HCT116 (cell line): ENCODE results near the gene STRAP. TPM values are rescaled to one million over a fixed set of nuclear protein-coding genes. Genes with fewer than 3 reads are reported as not detected.

Source experiments
- ATAC-seq: fragments of 200-7000 bp; cut with Tn5 transposase; 2 replicates; pipeline ENCODE4 v1.9.1; 2020; ENCODE audit warnings: mild to moderate bottlenecking, moderate library complexity
- BruUV-seq: library from RNA; stranded (reverse); fragments of 400-500 nt; replicated peaks from 2 replicates; lab custom pipeline; 2021; lab: Mats Ljungman, UMichigan
- CTCF ChIA-PET: fragments of 300-600 bp; sonication (Branson Sonifier 250); formaldehyde crosslinking; loops from one replicate; lab custom pipeline; 2021; ENCODE audit warnings: antibody characterized with exemption; lab: Charles Lee
- POLR2A ChIA-PET: fragments of 300-600, 350-600 bp; sonication (Branson Sonifier 250); formaldehyde crosslinking; loops from one replicate; lab custom pipeline; 2021; ENCODE audit warnings: antibody characterized with exemption; lab: Charles Lee
- RAD21 ChIA-PET, 2 experiments: fragments of 300-600 bp; sonication (Branson Sonifier 250); formaldehyde crosslinking; loops; one replicate each; lab custom pipeline; 2023; ENCODE audit warnings: low total read pairs in 2 of 2; ENCODE audit not compliant: uncharacterized antibody in 2 of 2, unreplicated experiment in 2 of 2, low non-redundant PET in 1 of 2; lab: Charles Lee
- DNase-seq: peaks from one replicate; pipeline ENCODE4 v3.0.0-alpha.2; 2010; ENCODE audit warnings: low read depth, low spot score
- H2AFZ ChIP-seq: fragments of 200-600 bp; shearing (Covaris generic), sonication (generic); 2 replicates; pipeline ENCODE4 v1.6.1; 2017; ENCODE audit warnings: low read depth, mixed run types, mixed read lengths, antibody characterized with exemption, low read length; ENCODE audit not compliant: poor library complexity, severe bottlenecking
- H3K27ac ChIP-seq: 2 replicates; pipeline ENCODE4 v1.5.1; 2012; ENCODE audit warnings: low read depth, low read length
- H3K27me3 ChIP-seq: fragments of 200-600 bp; sonication (generic); 2 replicates; pipeline ENCODE4 v1.6.1; 2016; ENCODE audit warnings: mixed run types, low read length, mixed read lengths; ENCODE audit not compliant: insufficient read depth
- H3K36me3 ChIP-seq, 2 experiments: fragments of 200-500 bp in 1 of 2; fragments of 200-600 bp in 1 of 2; sonication (Bioruptor generic) in 1 of 2; sonication (generic) in 1 of 2; 2 replicates each; pipeline versions ENCODE4 v1.5.1 to v1.6.1; 2014 to 2016; ENCODE audit warnings: low read length in 2 of 2, inconsistent platforms in 1 of 2, mixed read lengths in 1 of 2, mixed run types in 1 of 2; ENCODE audit not compliant: insufficient read depth in 2 of 2, control insufficient read depth in 1 of 2
- H3K4me1 ChIP-seq, 2 experiments: fragments of 200-600 bp in 1 of 2; sonication (generic) in 1 of 2; 2 replicates each; pipeline versions ENCODE4 v1.5.1 to v1.6.1; 2012 to 2017; ENCODE audit warnings: low read length in 2 of 2, inconsistent platforms in 1 of 2, mild to moderate bottlenecking in 1 of 2, mixed read lengths in 1 of 2, mixed run types in 1 of 2, moderate library complexity in 1 of 2; ENCODE audit not compliant: insufficient read depth in 2 of 2, control insufficient read depth in 1 of 2
- H3K4me2 ChIP-seq: fragments of 200-600 bp; sonication (generic); 2 replicates; pipeline ENCODE4 v1.6.1; 2017; ENCODE audit warnings: mixed run types, low read length, mixed read lengths
- H3K4me3 ChIP-seq, 2 experiments: fragments of 200-600 bp in 1 of 2; sonication (generic) in 1 of 2; replicated peaks in 1 of 2; 2 replicates each; pipeline ENCODE4 v1.5.1; 2011 to 2016; ENCODE audit warnings: low read length in 2 of 2, control low read depth in 1 of 2, low read depth in 1 of 2, mild to moderate bottlenecking in 1 of 2, mixed read lengths in 1 of 2, mixed run types in 1 of 2
- H3K79me2 ChIP-seq: fragments of 200-600 bp; sonication (generic); 2 replicates; pipeline ENCODE4 v1.6.1; 2017; ENCODE audit warnings: mild to moderate bottlenecking, mixed run types, low read length, moderate library complexity, mixed read lengths; ENCODE audit not compliant: insufficient read depth
- H3K9ac ChIP-seq: fragments of 200-600 bp; sonication (generic); 2 replicates; pipeline ENCODE4 v1.6.1; 2016; ENCODE audit warnings: low read length, mixed read lengths
- H3K9me2 ChIP-seq: fragments of 200-600 bp; sonication (generic), shearing (Covaris generic); 2 replicates; pipeline ENCODE4 v1.6.1; 2017; ENCODE audit warnings: mixed run types, mild to moderate bottlenecking, moderate library complexity; ENCODE audit not compliant: insufficient read depth
- H3K9me3 ChIP-seq, 2 experiments: fragments of 200-500 bp in 1 of 2; fragments of 200-600 bp in 1 of 2; sonication (Bioruptor generic) in 1 of 2; sonication (generic) in 1 of 2; 2 replicates each; pipeline ENCODE4 v1.6.1; 2014 to 2017; ENCODE audit warnings: low read length in 2 of 2, mixed read lengths in 2 of 2, inconsistent platforms in 1 of 2, low read depth in 1 of 2, mild to moderate bottlenecking in 1 of 2, mixed run types in 1 of 2, moderate library complexity in 1 of 2; ENCODE audit not compliant: control insufficient read depth in 1 of 2, insufficient read depth in 1 of 2
- H4K20me1 ChIP-seq: fragments of 200-600 bp; sonication (generic), shearing (Covaris generic); 2 replicates; pipeline ENCODE4 v1.6.1; 2017; ENCODE audit warnings: mixed run types, mild to moderate bottlenecking, moderate library complexity; ENCODE audit not compliant: insufficient read depth
- CBX3 ChIP-seq: IDR thresholded peaks from 2 replicates; pipeline ENCODE4 v1.6.1; 2012; ENCODE audit warnings: low read depth
- CEBPB ChIP-seq: IDR thresholded peaks from 2 replicates; pipeline ENCODE4 v1.6.1; 2012; ENCODE audit warnings: low read depth
- EGR1 ChIP-seq: IDR thresholded peaks from 2 replicates; pipeline ENCODE4 v1.6.1; 2012; ENCODE audit warnings: low read depth
- ELF1 ChIP-seq: IDR thresholded peaks from 2 replicates; pipeline ENCODE4 v1.6.1; 2012; ENCODE audit warnings: low read depth, borderline replicate concordance
- EZH2 ChIP-seq: fragments of 200-600 bp; sonication (generic); IDR thresholded peaks from 2 replicates; pipeline ENCODE4 v1.6.1; 2017; ENCODE audit warnings: antibody characterized with exemption, mixed run types
- POLR2A ChIP-seq: IDR thresholded peaks from 2 replicates; pipeline ENCODE4 v1.7.0; 2011; ENCODE audit warnings: borderline replicate concordance; ENCODE audit not compliant: insufficient read depth, insufficient read length; ENCODE audit errors: extremely low read depth
- POLR2AphosphoS5 ChIP-seq: IDR thresholded peaks from 2 replicates; pipeline ENCODE4 v1.6.1; 2011; ENCODE audit warnings: mild to moderate bottlenecking, low read depth, low read length, moderate library complexity
- RAD21 ChIP-seq: IDR thresholded peaks from 2 replicates; pipeline ENCODE4 v1.6.1; 2012; ENCODE audit warnings: low read depth, mild to moderate bottlenecking
- REST ChIP-seq: IDR thresholded peaks from 2 replicates; pipeline ENCODE4 v1.6.1; 2012; ENCODE audit warnings: low read depth
- SIN3A ChIP-seq: IDR thresholded peaks from 2 replicates; pipeline ENCODE4 v1.6.1; 2012; ENCODE audit warnings: low read depth
- SP1 ChIP-seq: IDR thresholded peaks from 2 replicates; pipeline ENCODE4 v1.6.1; 2012; ENCODE audit warnings: low read depth
- SRF ChIP-seq: IDR thresholded peaks from 2 replicates; pipeline ENCODE4 v1.6.1; 2012; ENCODE audit warnings: low read depth
- YY1 ChIP-seq: IDR thresholded peaks from 2 replicates; pipeline ENCODE4 v1.6.1; 2011; ENCODE audit warnings: low read length, low read depth, moderate library complexity, mild to moderate bottlenecking; ENCODE audit not compliant: insufficient replicate concordance; ENCODE audit errors: extremely low read depth
- ZBTB33 ChIP-seq: IDR thresholded peaks from 2 replicates; pipeline ENCODE4 v1.6.1; 2011; ENCODE audit warnings: mild to moderate bottlenecking, low read length, moderate library complexity; ENCODE audit not compliant: insufficient replicate concordance; ENCODE audit errors: extremely low read depth
- ZFX ChIP-seq: fragments of 450-650 bp; IDR thresholded peaks from 2 replicates; pipeline ENCODE4 v1.6.1; 2017
- ZNF274 ChIP-seq: fragments of 200-500 bp; sonication (Bioruptor generic); IDR thresholded peaks from 2 replicates; pipeline ENCODE4 v1.6.1; 2014; ENCODE audit warnings: mild to moderate bottlenecking, low read depth, low read length, inconsistent platforms
- intact Hi-C: fragments of 100-400 bp; cut with micrococcal nuclease; formaldehyde crosslinking; loops from 2 replicates; pipeline ENCODE4 v1.10.0; 2022
- total RNA-seq: library from RNA; stranded (reverse); gene quantifications from one replicate; pipeline ENCODE4 v1.2.1, GENCODE V29; 2021; ENCODE audit not compliant: unreplicated experiment
- TF ChIP-seq, protein P1 (sequence below), 3 experiments: fragments of 200-600 bp in 1 of 3; sonication (generic) in 1 of 3; IDR thresholded peaks in 2 of 3; conservative IDR thresholded peaks in 1 of 3; 2 replicates each; pipeline ENCODE4 v1.5.1; 2012 to 2017; ENCODE audit warnings: low read depth in 2 of 3, low read length in 2 of 3, antibody characterized with exemption in 1 of 3, borderline replicate concordance in 1 of 3, control low read depth in 1 of 3, mild to moderate bottlenecking in 1 of 3, mixed read lengths in 1 of 3, mixed run types in 1 of 3, moderate library complexity in 1 of 3; ENCODE audit not compliant: insufficient read depth in 1 of 3
- TF ChIP-seq, protein P2 (sequence below): IDR thresholded peaks from 2 replicates; pipeline ENCODE4 v1.6.1; 2012

STRAP gene
- total RNA-seq, 1 experiment from 2014 or later, result 156 TPM

DNA sequence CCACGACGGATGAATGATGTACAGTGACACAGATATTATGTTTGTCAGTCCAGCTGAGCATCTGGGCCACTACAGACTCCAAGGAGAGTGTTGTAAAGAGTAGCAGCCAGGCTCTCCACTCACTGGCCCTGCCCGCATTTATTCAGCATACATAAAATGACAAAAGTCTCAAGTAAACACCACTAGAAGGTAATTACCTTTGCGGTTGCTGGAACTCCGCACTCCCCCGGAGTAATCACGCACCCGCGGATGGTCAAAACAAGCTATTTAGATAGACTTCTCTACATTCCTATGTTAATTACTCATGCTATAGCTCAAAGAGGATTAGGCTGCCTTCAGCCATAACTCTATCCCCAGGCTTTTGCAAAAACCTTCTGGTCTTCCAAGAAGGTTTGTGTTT lies 18.8 kb upstream of the STRAP start:
- intact Hi-C loops, result no loop called here
- ChIA-PET POLR2A (no interaction called here), RAD21 (no interaction called here)
- Histone ChIP-seq H3K4me1 (no peaks in the 10 kb centered on the region), H3K9me3 (no peaks in the 10 kb centered on the region), H3K27ac (no peak overlapping the region)
- no peak for DNase-seq
- TF ChIP-seq EZH2 (no peak), ZNF274 (no peak), ELF1 (no peak), ZBTB33 (no peak), POLR2AphosphoS5 (no peak), YY1 (no peak), SRF (no peak), POLR2A (no peak), ZFX (no peak), RAD21 (no peak), CEBPB (no peak), EGR1 (no peak), SIN3A (no peak), CBX3 (no peak), SP1 (no peak), REST (no peak)
- TF ChIP-seq, protein P1, sequence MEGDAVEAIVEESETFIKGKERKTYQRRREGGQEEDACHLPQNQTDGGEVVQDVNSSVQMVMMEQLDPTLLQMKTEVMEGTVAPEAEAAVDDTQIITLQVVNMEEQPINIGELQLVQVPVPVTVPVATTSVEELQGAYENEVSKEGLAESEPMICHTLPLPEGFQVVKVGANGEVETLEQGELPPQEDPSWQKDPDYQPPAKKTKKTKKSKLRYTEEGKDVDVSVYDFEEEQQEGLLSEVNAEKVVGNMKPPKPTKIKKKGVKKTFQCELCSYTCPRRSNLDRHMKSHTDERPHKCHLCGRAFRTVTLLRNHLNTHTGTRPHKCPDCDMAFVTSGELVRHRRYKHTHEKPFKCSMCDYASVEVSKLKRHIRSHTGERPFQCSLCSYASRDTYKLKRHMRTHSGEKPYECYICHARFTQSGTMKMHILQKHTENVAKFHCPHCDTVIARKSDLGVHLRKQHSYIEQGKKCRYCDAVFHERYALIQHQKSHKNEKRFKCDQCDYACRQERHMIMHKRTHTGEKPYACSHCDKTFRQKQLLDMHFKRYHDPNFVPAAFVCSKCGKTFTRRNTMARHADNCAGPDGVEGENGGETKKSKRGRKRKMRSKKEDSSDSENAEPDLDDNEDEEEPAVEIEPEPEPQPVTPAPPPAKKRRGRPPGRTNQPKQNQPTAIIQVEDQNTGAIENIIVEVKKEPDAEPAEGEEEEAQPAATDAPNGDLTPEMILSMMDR (IDR thresholded peaks at IDR 0.05 in 2 of 3, conservative IDR thresholded peaks at IDR 0.05 in 1 of 3; ENCODE audit: borderline replicate concordance in 1 of 3, insufficient read depth in 1 of 3, low read depth in 2 of 3, low read length in 2 of 3), result no peak
- TF ChIP-seq, protein P2, sequence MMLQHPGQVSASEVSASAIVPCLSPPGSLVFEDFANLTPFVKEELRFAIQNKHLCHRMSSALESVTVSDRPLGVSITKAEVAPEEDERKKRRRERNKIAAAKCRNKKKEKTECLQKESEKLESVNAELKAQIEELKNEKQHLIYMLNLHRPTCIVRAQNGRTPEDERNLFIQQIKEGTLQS, result no peak
- TF ChIP-seq, all 23 proteins: peak for 0
- CTCF ChIA-PET, result interaction anchor here (1.4 to 2.1 kb wide), 2 partner anchors 13 to 331 kb away, joined by 4 to 6 read pairs; no protein-coding TSS in a partner anchor
- H3K4me2 ChIP-seq, result no peak overlapping the region
- H4K20me1 ChIP-seq, result no peaks in the 10 kb centered on the region
- no peaks in the 10 kb centered on the region for H3K36me3 ChIP-seq
- H3K9ac ChIP-seq, result no peak overlapping the region
- H3K9me2 ChIP-seq, result no peaks in the 10 kb centered on the region
- H3K79me2 ChIP-seq, result no peaks in the 10 kb centered on the region
- no peak overlapping the region for H3K4me3 ChIP-seq
- no peak overlapping the region for H2AFZ ChIP-seq
- no TSS peak for BruUV-seq
- H3K27me3 ChIP-seq, result no peaks in the 10 kb centered on the region
- ATAC-seq, result no peak
